HepG2 (cell line): ENCODE measurements around the gene MORC4. TPM values are rescaled to one million over a fixed set of nuclear protein-coding genes. Genes with fewer than 3 reads are reported as not detected.

Experiments
- ATAC-seq: fragments of 200-7000 bp; cut with Tn5 transposase; 3 replicates; pipeline ENCODE4 v1.9.1; 2020; ENCODE audit warnings: mild to moderate bottlenecking, moderate library complexity
- BruUV-seq: library from RNA; stranded (reverse); fragments of 400-500 nt; replicated peaks from 2 replicates; lab custom pipeline; 2021; lab: Mats Ljungman, UMichigan
- CTCF ChIA-PET: fragments of 300-600 bp; formaldehyde crosslinking; extraction: SDS; loops from one replicate; lab custom pipeline; 2021; ENCODE audit warnings: low total read pairs, inconsistent platforms, low intra/inter-chr PET ratio; lab: Yijun Ruan, JAX
- POLR2A ChIA-PET: fragments of 350-600 bp; sonication (Branson Sonifier 250); formaldehyde crosslinking; loops from one replicate; lab custom pipeline; 2020; ENCODE audit warnings: antibody characterized with exemption, inconsistent platforms; lab: Yijun Ruan, JAX
- DNase-seq: peaks from one replicate; pipeline ENCODE4 v3.0.0-alpha.2; 2015; ENCODE audit warnings: low spot score
- FAIRE-seq: peaks from 3 replicates; lab custom pipeline; 2011; peaks lifted over from hg19 to GRCh38; lab: Jason Lieb, UNC
- H2AFZ ChIP-seq: one replicate; pipeline ENCODE4 v1.6.1; 2011; ENCODE audit warnings: low read length, inconsistent platforms
- H3K27ac ChIP-seq: fragments of 300-600 bp; 3 replicates; pipeline ENCODE4 v1.8.0; 2011; ENCODE audit warnings: mixed run types, mild to moderate bottlenecking, mixed read lengths, low read length, inconsistent platforms; ENCODE audit not compliant: insufficient read depth; ENCODE audit errors: extremely low read length
- H3K27me3 ChIP-seq, 2 experiments: fragments of 200-600 bp in 1 of 2; 2 replicates in 1 of 2; 3 replicates in 1 of 2; pipeline versions ENCODE4 v1.6.0 to v1.8.0; 2011; ENCODE audit warnings: low read length in 2 of 2, mild to moderate bottlenecking in 2 of 2, moderate library complexity in 2 of 2, inconsistent platforms in 1 of 2; ENCODE audit not compliant: insufficient read depth in 2 of 2, control insufficient read depth in 1 of 2
- H3K36me3 ChIP-seq, 2 experiments: fragments of 200-600 bp in 1 of 2; replicated peaks in 1 of 2; 2 replicates in 1 of 2; 3 replicates in 1 of 2; pipeline versions ENCODE4 v1.5.1 to v1.8.0; 2011; ENCODE audit warnings: low read length in 2 of 2, inconsistent platforms in 1 of 2; ENCODE audit not compliant: insufficient read depth in 2 of 2, control insufficient read depth in 1 of 2
- H3K4me1 ChIP-seq: 2 replicates; pipeline ENCODE4 v1.5.1; 2012; ENCODE audit warnings: low read length, inconsistent platforms; ENCODE audit not compliant: insufficient read depth
- H3K4me2 ChIP-seq: 2 replicates; pipeline ENCODE4 v1.6.0; 2011; ENCODE audit warnings: low read depth, low read length, inconsistent platforms
- H3K4me3 ChIP-seq, 3 experiments: fragments of 200-600 bp in 1 of 3; sonication (generic), shearing (Covaris generic) in 1 of 3; replicated peaks in 1 of 3; 2 replicates each; pipeline ENCODE4 v1.5.1; 2011 to 2016; ENCODE audit warnings: low read length in 3 of 3, inconsistent platforms in 2 of 3, low read depth in 2 of 3, mild to moderate bottlenecking in 2 of 3, control low read depth in 1 of 3, mixed read lengths in 1 of 3; ENCODE audit not compliant: insufficient read depth in 1 of 3
- H3K79me2 ChIP-seq: one replicate; pipeline ENCODE4 v1.6.1; 2011; ENCODE audit warnings: low read length, inconsistent platforms; ENCODE audit not compliant: insufficient read depth
- H3K9ac ChIP-seq: 2 replicates; pipeline ENCODE4 v1.6.0; 2011; ENCODE audit warnings: mild to moderate bottlenecking, low read depth, low read length, inconsistent platforms; ENCODE audit not compliant: insufficient read depth
- H3K9me3 ChIP-seq: 2 replicates; pipeline ENCODE4 v1.5.1; 2012; ENCODE audit warnings: mild to moderate bottlenecking, low read length
- H4K20me1 ChIP-seq: 2 replicates; pipeline ENCODE4 v1.6.0; 2011; ENCODE audit warnings: inconsistent platforms, mild to moderate bottlenecking, low read length, moderate library complexity; ENCODE audit not compliant: insufficient read depth
- ARNT2 ChIP-seq: sonication (generic); formaldehyde crosslinking; IDR thresholded peaks from 2 replicates; pipeline ENCODE4 v1.8.0; 2022; ENCODE audit warnings: mild to moderate bottlenecking, low read depth, missing genetic modification reagents, moderate library complexity
- CHCHD3 ChIP-seq: sonication (generic); formaldehyde crosslinking; IDR thresholded peaks from 2 replicates; pipeline ENCODE4 v1.8.0; 2022; ENCODE audit warnings: mild to moderate bottlenecking, missing genetic modification reagents, moderate library complexity
- EP300 ChIP-seq, 3 experiments: sonication (generic) in 1 of 3; formaldehyde crosslinking in 1 of 3; IDR thresholded peaks; 2 replicates each; pipeline versions ENCODE4 v1.5.1 to v1.6.1; 2011 to 2020; ENCODE audit warnings: low read depth in 2 of 3, low read length in 2 of 3, borderline replicate concordance in 1 of 3, improper control_type of control experiment in 1 of 3, mild to moderate bottlenecking in 1 of 3, missing genetic modification reagents in 1 of 3, moderate library complexity in 1 of 3
- FOSL2 ChIP-seq: sonication (generic); formaldehyde crosslinking; IDR thresholded peaks from 2 replicates; pipeline ENCODE4 v1.4.0; 2020; ENCODE audit warnings: missing genetic modification reagents
- MYPOP ChIP-seq: sonication (generic); formaldehyde crosslinking; IDR thresholded peaks from 2 replicates; pipeline ENCODE4 v1.8.1; 2023; ENCODE audit warnings: mild to moderate bottlenecking, moderate library complexity, missing genetic modification reagents
- PCBP1 ChIP-seq: fragments of 200-400 bp; formaldehyde crosslinking; IDR thresholded peaks from 2 replicates; pipeline ENCODE4 v1.6.1; 2017; ENCODE audit warnings: mild to moderate bottlenecking, low read depth, low read length, borderline replicate concordance
- ZBTB10 ChIP-seq: sonication (generic); formaldehyde crosslinking; IDR thresholded peaks from 2 replicates; pipeline ENCODE4 v1.4.0; 2020; ENCODE audit warnings: missing genetic modification reagents, borderline replicate concordance
- ZNF513 ChIP-seq: sonication (generic); formaldehyde crosslinking; conservative IDR thresholded peaks from 2 replicates; pipeline ENCODE4 v1.5.0; 2020; ENCODE audit warnings: missing genetic modification reagents
- ZNF607 ChIP-seq: sonication (generic); formaldehyde crosslinking; IDR thresholded peaks from 2 replicates; pipeline ENCODE4 v1.5.1; 2020; ENCODE audit warnings: missing genetic modification reagents, mild to moderate bottlenecking, borderline replicate concordance
- ZNF768 ChIP-seq: sonication (generic); formaldehyde crosslinking; IDR thresholded peaks from 2 replicates; pipeline ENCODE4 v1.4.0; 2020; ENCODE audit warnings: missing genetic modification reagents
- WGBS: methylation state at CpG from one replicate; pipeline ENCODE4 v1.1.6; 2017; ENCODE audit warnings: low lambda C conversion rate; 5-methylcytosine and 5-hydroxymethylcytosine counted together
- in situ Hi-C: cut with HindIII; loops from 2 replicates; pipeline ENCODE4 v1.10.0; 2017; ENCODE audit warnings: low pct_unique_long_range_greater_than_20kb; ENCODE audit not compliant: extremely low pct_ligation_motif_present
- intact Hi-C: fragments of 100-400 bp; cut with micrococcal nuclease; formaldehyde crosslinking; loops from one replicate; pipeline ENCODE4 v1.10.0; 2022; ENCODE audit not compliant: unreplicated experiment
- polyA plus RNA-seq, 8 experiments: library from polyadenylated mRNA; depleted of rRNA in 3 of 8; stranded (reverse) in 7 of 8; unstranded in 1 of 8; fragments of >200 nt; fragmentation: Illumina TruSeq in 4 of 8; extraction: Trizol in 4 of 8; gene quantifications; 2 replicates each; pipeline versions ENCODE4 v1.2.1 to v1.2.3, GENCODE V29; 2011 to 2016; ENCODE audit warnings: low read depth in 4 of 8, missing spikeins in 1 of 8, mixed read lengths in 1 of 8; ENCODE audit not compliant: insufficient read depth in 1 of 8
- total RNA-seq, 5 experiments: library from RNA; depleted of rRNA; stranded (reverse); fragments of >200 nt; fragmentation: Illumina TruSeq; extraction: Trizol; gene quantifications; 2 replicates each; pipeline ENCODE4 v1.2.3, GENCODE V29; 2016; ENCODE audit warnings: low read depth in 1 of 5

Gene MORC4
- total and polyA plus RNA-seq, 2 of the 13 experiments (the other 11 are each of a cell fraction or from before 2014, with no cell fraction given) = 7.3 to 17.6 TPM

GRCh38 chrX:106897259-106897658, 102.8 kb downstream of the MORC4 start (continued):
- no peak for TF ChIP-seq ZBTB10 (CRISPR knock-in tag)
- TF ChIP-seq CHCHD3 (CRISPR knock-in tag) = no peak
- no peak for TF ChIP-seq ZNF513 (CRISPR knock-in tag)

- intact Hi-C loops (loop anchor here (1.0 kb wide), 1 partner anchor 65 kb away; no protein-coding TSS in a partner anchor), in situ Hi-C loops (no loop called here)
- peak; percentile 49 for ATAC-seq
- TF ChIP-seq PCBP1 (no peak), ARNT2 (no peak), MYPOP (CRISPR knock-in tag) (no peak), ZNF607 (CRISPR knock-in tag) (no peak), FOSL2 (CRISPR knock-in tag) (peak; percentile 27; the same call in 1 of the 2 replicates), EP300 (IDR thresholded peaks at IDR 0.05; ENCODE audit: low read depth in 2 of 2, low read length in 2 of 2) (peak in 1 of 2 experiments; percentile 30; a peak in 1 of 4 replicates), EP300 (CRISPR knock-in tag; IDR thresholded peaks at IDR 0.05; ENCODE audit: borderline replicate concordance) (no peak), ZNF768 (CRISPR knock-in tag) (peak; percentile 88)
- H4K20me1 ChIP-seq = no peaks in the 10 kb centered on the region
- H3K36me3 ChIP-seq = no peaks in the 10 kb centered on the region
- no peak for FAIRE-seq
- WGBS = no CpG with 5 or more reads among the region's 3 CpGs
- ChIA-PET POLR2A (interaction anchor here (1.0 to 1.5 kb wide), 3 partner anchors 37 to 73 kb away, joined by 3 to 4 read pairs (median 4); no protein-coding TSS in a partner anchor), CTCF (interaction anchor here (0.9 to 2.4 kb wide), 2 partner anchors 58 to 65 kb away, joined by 3 to 25 read pairs; no protein-coding TSS in a partner anchor)
- H3K4me3 ChIP-seq = peak overlapping the region in 1 of 3 experiments; percentile 46; a peak in 2 of 6 replicates
- H3K4me1 ChIP-seq = peaks cover 35% of the 10 kb centered on the region
- H3K79me2 ChIP-seq = no peaks in the 10 kb centered on the region
- peak overlapping the region; percentile 54 for H3K9ac ChIP-seq
- no peak overlapping the region for H2AFZ ChIP-seq
- no TSS peak for BruUV-seq
- H3K27ac ChIP-seq = no peak overlapping the region
- peak; percentile 51 for DNase-seq
- H3K27me3 ChIP-seq = no peaks in the 10 kb centered on the region
- no peaks in the 10 kb centered on the region for H3K9me3 ChIP-seq
- H3K4me2 ChIP-seq = peak overlapping the region; percentile 79
Measured at GRCh38 chrX:106894978-106895452, 105.0 kb downstream of the MORC4 start.
